Measurements from ENCODE around the gene BORCS8.

Gene BORCS8

DNA sequence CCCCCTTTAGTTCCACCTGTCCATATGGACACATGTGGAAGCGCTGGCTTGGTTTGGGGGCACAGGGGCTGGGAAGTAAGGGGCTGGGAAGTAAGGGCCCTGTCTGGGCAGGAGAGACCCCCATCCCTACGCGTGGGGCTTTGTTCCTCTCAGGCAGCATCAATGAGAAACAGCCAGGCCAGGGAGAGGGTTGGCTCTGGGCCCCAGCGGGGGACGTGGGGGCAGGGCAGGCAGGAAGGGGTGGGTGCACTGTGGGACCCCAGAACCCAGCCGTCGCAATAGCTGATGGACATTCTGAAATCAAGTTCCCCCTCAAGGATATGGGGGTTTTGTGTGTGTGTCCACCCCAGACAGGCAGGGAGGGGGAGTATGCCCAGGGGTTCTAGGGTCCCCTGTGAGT lies 21.0 kb upstream of the BORCS8 start:
- peaks cover 94% of the 10 kb centered on the region for H3K27me3 Mint-ChIP-seq (ENCODE audit: low read depth, poor library complexity)
- peaks cover 7% of the 10 kb centered on the region for H3K9me3 Mint-ChIP-seq
- no peak overlapping the region for H3K27ac Mint-ChIP-seq
- TF ChIP-seq, protein P1, sequence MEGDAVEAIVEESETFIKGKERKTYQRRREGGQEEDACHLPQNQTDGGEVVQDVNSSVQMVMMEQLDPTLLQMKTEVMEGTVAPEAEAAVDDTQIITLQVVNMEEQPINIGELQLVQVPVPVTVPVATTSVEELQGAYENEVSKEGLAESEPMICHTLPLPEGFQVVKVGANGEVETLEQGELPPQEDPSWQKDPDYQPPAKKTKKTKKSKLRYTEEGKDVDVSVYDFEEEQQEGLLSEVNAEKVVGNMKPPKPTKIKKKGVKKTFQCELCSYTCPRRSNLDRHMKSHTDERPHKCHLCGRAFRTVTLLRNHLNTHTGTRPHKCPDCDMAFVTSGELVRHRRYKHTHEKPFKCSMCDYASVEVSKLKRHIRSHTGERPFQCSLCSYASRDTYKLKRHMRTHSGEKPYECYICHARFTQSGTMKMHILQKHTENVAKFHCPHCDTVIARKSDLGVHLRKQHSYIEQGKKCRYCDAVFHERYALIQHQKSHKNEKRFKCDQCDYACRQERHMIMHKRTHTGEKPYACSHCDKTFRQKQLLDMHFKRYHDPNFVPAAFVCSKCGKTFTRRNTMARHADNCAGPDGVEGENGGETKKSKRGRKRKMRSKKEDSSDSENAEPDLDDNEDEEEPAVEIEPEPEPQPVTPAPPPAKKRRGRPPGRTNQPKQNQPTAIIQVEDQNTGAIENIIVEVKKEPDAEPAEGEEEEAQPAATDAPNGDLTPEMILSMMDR (IDR thresholded peaks at IDR 0.05), result no peak
- no peaks in the 10 kb centered on the region for H3K4me1 Mint-ChIP-seq
- DNase-seq, result no peak
- H3K4me3 Mint-ChIP-seq, result no peak overlapping the region
- H3K36me3 Mint-ChIP-seq (ENCODE audit: low read depth), result no peaks in the 10 kb centered on the region

DNA sequence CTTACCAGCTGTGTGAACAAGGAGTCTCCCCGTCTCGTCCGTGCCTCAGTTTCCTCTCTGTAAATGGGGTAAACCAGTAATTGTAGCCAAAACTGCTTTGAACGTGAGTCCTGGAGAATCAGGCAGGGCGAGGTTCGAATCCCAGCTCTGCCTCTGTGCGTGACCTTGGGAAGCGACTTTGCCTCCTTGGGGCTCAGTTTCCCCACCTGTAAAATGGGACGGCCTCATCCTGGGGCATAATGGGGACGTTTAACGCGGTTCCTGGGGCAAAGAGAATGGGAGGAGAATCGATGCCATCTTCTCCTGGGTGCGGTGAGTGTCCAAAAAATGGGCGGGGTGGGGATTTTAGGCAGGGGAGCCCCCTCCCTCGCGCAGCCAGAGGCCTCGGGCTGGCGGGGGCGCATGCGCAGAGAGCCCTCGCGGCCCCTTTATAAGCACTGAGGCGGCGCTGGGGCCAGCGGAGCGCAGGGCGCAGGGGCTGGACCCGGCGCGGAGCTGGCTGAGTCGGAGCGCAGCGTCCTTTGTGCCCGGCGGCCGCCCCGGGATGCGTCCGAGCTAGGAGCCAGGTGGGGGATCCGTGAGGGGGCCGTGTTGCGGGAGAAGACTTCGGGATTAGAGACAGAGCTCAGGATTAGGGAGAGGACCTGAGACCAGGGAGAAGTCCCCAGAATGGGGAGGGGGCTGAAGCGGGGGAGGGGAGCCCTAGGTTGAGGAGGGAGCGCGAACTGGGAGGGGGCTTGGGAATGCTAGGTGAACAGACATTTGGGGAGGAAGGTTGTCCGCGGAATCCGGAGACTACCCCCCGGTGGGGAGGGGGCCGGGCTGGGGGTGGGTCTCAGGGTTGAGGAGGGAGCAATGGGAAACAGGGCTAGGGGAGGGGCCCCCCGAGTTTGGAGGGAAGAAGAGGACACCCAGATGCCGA lies 19.8 kb upstream of the BORCS8 start, which contains the start of gene NCAN:
NCAN (plus strand) TSS at position 460 of the 922 bp plus-strand sequence. CDS start 4,996 bp downstream, outside the sequence.
- H3K4me1 Mint-ChIP-seq, result no peaks in the 10 kb centered on the region
- H3K4me3 Mint-ChIP-seq, result no peak within 1 kb of the TSS
- H3K36me3 Mint-ChIP-seq (ENCODE audit: low read depth), result no peaks in the 10 kb centered on the region
- H3K27me3 Mint-ChIP-seq (ENCODE audit: low read depth, poor library complexity), result peaks cover 96% of the 10 kb centered on the region
- TF ChIP-seq, protein P1 (IDR thresholded peaks at IDR 0.05), result no peak
- H3K9me3 Mint-ChIP-seq, result no peaks in the 10 kb centered on the region
- peak; percentile 65 for DNase-seq
- no peak within 1 kb of the TSS for H3K27ac Mint-ChIP-seq

DNA sequence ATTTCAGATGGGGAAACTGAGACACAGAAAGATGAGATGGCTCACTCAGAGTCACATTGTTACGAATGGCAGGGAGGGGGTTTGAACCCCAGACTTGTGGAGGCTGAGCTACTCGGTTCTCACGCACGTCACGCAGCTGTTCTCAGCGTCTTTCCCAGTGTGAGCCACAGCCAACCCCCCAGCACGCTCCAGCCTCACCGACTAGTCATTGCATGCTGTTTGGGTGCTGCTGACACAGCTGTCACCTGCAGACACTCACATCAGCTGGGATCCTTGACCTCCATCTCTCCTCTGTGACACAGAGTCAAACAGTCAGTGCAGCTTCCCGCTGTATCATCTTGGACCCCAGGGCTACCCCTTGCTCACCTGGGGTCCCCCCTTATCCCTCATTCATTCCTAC lies 17.4 kb upstream of the BORCS8 start:
- H3K27ac Mint-ChIP-seq, result no peak overlapping the region
- H3K4me1 Mint-ChIP-seq, result no peaks in the 10 kb centered on the region
- TF ChIP-seq, protein P1 (IDR thresholded peaks at IDR 0.05), result no peak
- peaks cover 96% of the 10 kb centered on the region for H3K27me3 Mint-ChIP-seq (ENCODE audit: low read depth, poor library complexity)
- DNase-seq, result no peak
- H3K36me3 Mint-ChIP-seq (ENCODE audit: low read depth), result no peaks in the 10 kb centered on the region
- H3K4me3 Mint-ChIP-seq, result no peak overlapping the region
- H3K9me3 Mint-ChIP-seq, result no peaks in the 10 kb centered on the region

DNA sequence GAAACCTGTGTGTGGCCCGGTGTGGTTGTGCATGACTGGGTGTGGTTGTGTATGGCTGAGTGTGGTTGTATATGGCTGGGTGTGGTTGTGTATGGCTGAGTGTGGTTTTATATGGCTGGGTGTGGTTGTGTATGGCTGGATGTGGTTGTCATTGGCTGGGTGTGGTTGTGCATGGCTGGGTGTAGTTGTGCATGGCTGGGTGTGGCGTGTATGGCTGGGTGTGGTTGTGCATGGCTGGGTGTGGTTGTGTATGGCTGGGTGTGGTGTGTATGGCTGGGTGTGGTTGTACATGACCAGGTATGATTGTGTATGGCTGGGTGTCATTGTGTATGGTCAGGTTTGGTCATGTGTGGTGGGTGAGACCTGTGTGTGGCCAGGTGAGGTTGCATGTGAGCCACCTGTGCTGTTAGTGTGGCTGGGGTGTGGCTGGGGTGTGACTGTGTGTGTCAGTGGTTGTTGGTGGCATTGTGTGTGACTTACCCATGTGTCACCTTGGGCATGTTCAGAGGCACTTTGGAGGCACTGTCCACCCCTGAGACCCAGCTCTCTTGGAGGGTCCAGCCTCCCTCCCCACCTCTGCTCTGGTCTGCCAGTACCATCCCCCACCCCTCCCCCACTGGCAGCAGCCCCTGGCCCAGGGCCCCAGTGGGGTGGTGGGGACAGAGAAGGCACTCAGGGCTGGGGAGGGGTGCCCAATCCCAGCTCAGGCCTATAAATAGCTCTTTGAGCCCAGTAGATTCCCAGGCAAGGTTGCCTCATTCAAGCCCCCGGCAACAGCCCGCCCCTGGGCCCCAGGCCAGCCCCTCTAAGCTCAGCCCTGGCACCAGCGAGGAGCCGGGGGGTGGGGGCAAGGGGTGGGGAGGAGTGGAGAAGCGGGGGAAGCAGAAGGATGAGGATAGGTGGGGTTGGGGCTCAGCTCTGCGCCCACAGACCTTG lies 16.0 kb upstream of the BORCS8 start:
- DNase-seq, result no peak
- H3K27ac Mint-ChIP-seq, result no peak overlapping the region
- no peak overlapping the region for H3K4me3 Mint-ChIP-seq

DNA sequence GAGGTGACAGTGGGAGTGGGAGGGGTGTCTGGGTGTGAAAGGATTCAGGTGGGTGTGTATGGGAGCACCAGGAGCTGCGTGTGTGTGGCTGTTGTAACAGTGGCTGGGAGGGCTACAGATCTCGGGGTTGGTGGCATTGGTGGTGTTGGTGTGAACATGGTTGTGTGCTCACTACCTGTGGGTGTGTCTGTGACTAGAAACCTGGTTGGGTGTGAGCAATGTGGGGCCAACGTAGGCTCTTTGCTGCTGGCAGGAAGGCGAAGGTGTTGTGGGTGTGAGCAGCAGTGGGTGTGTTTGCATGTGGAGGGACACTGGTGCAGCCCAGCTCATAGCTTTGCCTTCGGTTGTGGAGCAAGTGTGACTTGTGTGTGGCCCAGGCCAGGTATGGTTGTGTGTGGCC lies 15.0 kb upstream of the BORCS8 start:
- H3K36me3 Mint-ChIP-seq (ENCODE audit: low read depth), result peaks cover 4% of the 10 kb centered on the region
- no peak for DNase-seq
- no peak overlapping the region for H3K27ac Mint-ChIP-seq
- H3K4me3 Mint-ChIP-seq, result no peak overlapping the region
- H3K4me1 Mint-ChIP-seq, result peaks cover 14% of the 10 kb centered on the region
- peaks cover 3% of the 10 kb centered on the region for H3K9me3 Mint-ChIP-seq
- TF ChIP-seq, protein P1 (IDR thresholded peaks at IDR 0.05), result no peak
- H3K27me3 Mint-ChIP-seq (ENCODE audit: low read depth, poor library complexity), result peaks cover 85% of the 10 kb centered on the region

More for the DNA sequence above, 16.0 kb upstream of the BORCS8 start:
- H3K9me3 Mint-ChIP-seq, result peaks cover 3% of the 10 kb centered on the region
- H3K36me3 Mint-ChIP-seq (ENCODE audit: low read depth), result no peaks in the 10 kb centered on the region
- TF ChIP-seq, protein P1 (IDR thresholded peaks at IDR 0.05), result no peak
- H3K27me3 Mint-ChIP-seq (ENCODE audit: low read depth, poor library complexity), result peaks cover 95% of the 10 kb centered on the region
- H3K4me1 Mint-ChIP-seq, result peaks cover 4% of the 10 kb centered on the region
